Kidney capillary endothelial cell (primary cell): ENCODE data around the gene AK5.

Experiments used
- DNase-seq: peaks from one replicate; pipeline ENCODE4 v3.0.0-alpha.2; 2018; ENCODE audit warnings: low spot score

AK5 gene

DNA sequence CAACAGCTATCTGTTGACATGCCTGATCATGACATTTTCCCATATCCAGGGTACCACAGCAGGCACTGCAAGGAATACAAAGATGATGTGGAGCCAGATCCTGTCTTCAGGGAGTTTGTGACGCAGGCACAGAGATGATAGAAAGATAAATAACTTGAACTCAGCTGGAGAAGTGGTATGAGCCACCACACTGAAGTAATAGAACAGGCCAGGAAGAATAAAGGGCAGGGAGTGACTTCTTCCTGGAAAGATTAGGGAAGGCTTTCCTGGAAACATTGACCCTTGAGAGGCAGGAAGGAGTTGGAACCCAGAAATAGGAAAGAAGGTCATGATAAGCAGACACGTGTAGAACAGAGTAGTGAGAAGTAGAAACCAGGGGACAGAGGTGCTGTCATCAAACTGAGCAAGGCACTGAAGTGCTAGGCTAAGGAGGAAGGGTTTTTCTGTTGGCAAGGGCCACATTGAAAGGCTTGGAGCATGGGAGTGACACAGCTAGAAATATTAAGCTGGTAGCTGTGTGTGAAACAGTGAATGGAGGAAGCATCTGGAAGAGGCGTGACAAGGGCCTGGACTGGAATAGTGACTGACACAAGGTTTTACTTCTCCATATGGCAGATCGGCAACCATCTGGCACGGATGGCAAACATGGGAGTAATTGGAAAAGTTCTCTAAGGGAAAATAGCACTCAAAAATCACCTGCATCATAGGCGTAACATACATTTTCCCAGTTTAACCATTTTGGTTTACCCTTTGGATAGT lies 68.4 kb downstream of the AK5 start:
- no peak for DNase-seq

GRCh38 chr1:77354536-77354935 lies 72.7 kb downstream of the AK5 start:
- no peak for DNase-seq

DNA sequence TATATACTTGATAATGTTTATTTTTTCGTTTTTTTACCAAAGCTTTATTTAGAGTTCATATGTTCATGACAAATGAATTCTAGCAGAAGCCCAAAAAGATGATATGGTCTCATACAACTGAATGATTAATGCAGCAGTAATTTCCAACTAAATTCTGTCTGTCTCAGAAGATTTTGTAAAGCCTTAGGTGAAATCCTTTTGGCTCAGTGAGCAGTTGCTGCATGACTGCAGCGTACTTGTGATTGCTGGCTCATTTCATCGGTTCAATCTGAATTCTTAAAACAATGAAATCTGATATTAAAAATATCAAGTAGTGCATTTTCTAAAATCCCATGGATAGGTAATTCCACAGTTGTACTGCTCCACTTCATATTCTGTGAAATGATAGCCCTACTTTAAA lies 73.2 kb downstream of the AK5 start:
- no peak for DNase-seq

DNA sequence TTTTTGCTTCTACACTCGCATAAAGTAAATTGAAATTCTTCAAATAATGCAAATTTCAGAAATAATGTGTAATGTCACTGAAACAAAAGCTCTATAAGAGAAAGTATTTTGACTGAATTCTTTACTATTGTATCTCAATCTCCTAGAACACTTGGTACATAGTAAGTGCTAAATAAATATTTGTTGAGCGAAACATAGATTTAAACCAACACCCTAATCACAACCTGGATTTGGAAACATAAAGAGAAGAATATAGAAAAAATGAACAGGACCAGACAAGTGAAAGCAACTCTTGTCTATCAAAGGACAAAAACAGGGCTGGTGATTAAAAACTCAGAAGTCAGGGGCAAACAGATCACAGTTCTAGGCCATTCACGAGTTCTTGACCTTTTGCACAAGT lies 74.3 kb downstream of the AK5 start:
- no peak for DNase-seq

GRCh38 chr1:77360256-77360655 lies 78.4 kb downstream of the AK5 start:
- DNase-seq: no peak

GRCh38 chr1:77361621-77362020 lies 79.8 kb downstream of the AK5 start:
- no peak for DNase-seq

- no peak for DNase-seq
Observed at GRCh38 chr1:77370161-77370560, 88.3 kb downstream of the AK5 start.

DNA sequence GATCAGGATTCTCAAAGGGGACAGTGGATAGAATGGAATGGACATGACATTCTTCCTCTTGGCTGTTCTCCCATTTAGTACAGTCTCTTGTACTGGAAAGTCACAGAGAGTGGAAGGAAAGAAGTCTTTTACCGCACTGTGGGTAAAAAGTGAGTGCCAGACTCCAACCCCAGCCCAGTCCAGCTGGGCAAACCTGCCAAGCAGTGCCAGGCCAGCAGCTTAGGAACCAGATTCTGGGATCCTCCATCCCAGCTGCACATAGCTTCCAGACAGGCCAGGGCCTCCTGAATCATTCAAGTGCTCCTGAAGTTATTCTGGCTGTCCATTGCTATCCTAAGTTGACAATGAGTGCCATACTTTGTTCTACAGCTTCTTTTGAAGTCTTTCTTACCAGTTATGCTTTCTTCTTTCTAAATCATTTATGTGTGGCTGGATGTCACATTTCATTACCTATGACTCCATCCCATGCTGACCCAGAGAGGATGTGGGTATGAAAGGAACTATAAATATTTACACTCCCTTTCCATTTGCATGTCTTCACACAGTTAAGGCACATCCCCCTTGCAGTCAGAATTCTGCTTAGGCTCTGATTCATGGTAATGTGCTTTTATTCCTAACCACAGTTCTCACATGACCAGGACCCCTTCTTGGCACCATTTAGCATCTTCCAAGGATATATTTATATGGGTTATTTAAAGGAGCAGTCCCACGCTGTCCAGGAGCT lies 88.9 kb downstream of the AK5 start:
- no peak for DNase-seq

GRCh38 chr1:77371396-77371795 lies 89.6 kb downstream of the AK5 start:
- no peak for DNase-seq

GRCh38 chr1:77373702-77374101 lies 91.9 kb downstream of the AK5 start:
- no peak for DNase-seq

DNA sequence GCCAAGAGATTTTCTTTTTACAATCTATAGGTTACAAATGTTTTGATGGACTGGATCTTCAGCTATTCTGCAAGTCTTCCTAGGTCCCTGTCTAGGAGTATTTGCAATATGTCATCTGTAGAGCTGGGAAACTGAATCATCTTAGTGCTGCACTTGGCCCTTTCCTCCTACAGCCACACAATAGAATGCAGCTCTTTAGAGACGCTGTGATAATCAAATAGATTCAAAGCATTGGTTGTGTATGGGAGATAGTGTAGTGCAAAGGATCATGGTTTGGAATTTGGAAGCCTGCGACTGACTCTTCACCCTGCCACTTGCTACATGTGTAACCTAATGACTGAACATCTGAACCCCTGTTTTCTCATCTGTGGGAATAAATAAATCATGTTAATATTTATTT lies 93.7 kb downstream of the AK5 start:
- no peak for DNase-seq

DNA sequence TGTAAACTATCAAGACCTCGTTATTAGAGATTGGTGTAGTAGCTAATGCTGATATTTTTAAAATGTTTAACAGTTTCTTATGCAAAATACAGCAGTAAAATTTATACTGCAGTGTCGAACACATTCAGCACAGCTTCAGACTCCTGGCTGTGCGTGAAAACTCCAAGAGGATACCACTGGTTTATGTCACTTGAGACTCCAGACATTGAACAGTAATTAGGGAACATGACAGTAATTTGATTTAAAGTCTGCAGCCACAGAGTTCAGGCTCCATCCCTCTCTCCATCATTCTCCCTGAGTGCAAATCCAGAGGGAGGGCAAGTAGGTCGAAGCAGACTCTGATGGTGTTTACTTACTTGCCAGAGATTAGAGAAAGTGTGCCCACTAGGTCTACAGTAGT lies 94.2 kb downstream of the AK5 start:
- no peak for DNase-seq

DNA sequence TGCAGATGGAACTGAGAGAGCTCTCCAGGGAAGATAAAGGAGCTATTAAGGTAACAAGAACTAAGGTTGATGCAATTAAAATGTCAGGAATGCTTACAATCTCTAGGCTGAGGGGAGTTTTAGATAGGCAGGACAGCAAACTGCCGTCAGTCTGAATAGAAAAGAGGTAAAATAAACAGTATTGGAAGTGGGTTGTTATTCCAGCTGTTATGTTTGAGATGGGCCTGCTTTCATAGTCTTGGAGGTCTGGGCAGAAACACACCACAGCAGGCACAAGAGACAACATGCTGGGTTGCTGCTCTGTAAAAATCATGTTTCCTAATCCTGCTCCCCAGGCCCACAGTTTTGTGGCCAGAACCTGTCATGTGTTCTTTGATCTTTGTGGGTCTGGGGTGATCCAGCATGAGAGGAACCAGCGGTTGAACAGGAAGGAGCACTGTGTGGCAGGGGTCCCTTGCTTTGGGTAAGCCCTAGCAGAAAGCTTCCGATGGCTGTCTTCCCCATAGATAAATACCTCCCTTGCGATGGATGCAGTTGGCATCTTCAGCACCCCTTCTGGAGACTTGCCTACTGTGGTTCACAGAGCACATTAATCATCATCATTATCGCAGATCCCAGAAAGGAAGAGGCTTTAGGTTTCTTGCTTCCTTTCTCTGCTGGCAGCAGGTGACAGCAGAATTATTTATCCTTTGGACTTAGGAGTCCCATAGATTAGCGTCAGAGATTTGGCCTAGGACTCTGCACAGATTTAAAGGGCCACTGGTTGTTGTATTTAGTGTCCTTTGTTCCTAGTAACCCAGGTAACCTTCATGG lies 97.1 kb downstream of the AK5 start:
- no peak for DNase-seq

DNA sequence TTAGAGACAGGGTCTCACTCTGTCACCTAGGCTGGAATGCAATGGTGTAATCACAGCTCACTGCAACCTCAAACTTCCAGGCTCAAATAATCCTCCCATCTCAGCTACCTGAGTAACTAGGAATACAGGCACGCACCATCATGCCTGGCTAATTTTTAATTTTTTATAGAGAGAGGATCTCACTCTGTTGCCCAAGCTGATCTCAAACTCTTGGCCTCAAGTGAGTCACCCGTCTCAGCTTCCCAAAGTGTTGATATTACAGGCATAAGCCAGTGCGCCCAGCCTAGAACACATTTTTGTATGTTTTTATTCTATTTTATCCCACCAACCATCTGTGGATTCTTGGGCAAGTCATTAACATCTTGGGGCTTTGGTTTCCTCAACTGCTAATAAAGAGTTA lies 100.5 kb downstream of the AK5 start:
- no peak for DNase-seq

DNA sequence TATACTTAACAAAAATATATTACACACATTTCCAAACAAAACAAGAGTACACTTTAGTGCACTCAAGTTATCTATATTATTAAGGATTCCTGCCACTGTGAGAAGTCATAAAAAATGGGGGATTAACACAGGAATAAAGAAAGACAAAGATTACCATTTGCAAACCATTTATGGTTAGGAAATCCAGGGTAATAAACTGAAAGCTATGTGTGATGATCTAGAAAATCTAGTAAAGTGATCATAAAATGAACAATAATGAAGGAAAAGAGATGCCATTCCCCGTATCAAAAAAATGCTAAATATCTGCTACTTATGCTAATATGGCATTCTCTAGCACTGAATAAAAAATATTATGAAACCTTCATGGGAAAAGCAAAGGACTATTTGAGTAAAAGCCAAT lies 101.4 kb downstream of the AK5 start:
- no peak for DNase-seq

- DNase-seq: no peak
Observed at GRCh38 chr1:77385551-77385950, 103.7 kb downstream of the AK5 start.

DNA sequence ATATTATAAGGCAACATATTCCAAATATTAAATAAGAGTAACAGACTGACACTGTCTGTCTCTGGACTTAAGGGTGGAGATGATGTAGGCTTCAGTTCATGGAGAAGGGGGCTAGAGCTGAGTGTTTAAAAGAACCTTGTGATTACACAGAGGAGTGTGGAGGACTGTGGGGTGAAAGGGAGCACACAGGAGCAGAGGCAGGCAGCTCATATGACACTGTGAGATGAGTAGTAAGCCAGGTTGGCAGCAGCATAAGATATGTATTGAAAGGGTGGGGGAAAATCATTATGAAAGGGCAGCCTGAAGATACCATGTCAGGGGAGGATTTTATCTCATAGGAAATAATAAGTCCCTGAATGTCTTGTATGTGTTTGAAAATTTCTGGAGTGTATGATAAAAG lies 104.5 kb downstream of the AK5 start:
- DNase-seq: no peak

- DNase-seq: no peak
Observed at GRCh38 chr1:77387553-77387952, 105.7 kb downstream of the AK5 start.

GRCh38 chr1:77388661-77389060 lies 106.8 kb downstream of the AK5 start:
- no peak for DNase-seq

- DNase-seq: no peak
Observed at GRCh38 chr1:77392486-77392885, 110.7 kb downstream of the AK5 start.

DNA sequence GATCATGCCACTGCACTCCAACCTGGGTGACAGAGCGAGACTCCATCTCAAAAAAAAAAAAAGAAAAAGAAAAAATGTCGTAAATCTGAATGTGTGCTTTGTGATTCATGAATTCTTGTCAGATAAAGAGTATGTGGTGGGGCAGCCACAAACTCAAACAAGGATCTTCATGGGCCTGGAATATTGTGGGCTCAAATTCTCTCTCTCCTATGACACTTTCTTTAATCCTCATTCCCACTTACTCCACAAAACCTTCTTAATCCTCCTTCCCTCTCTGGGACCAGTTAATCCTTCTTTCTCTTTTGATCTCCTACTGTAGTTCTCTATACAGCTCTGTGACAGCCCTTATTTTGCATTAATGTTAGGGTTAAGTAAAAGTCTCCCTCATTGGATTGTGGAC lies 112.3 kb downstream of the AK5 start:
- no peak for DNase-seq

GRCh38 chr1:77395051-77395450 lies 113.2 kb downstream of the AK5 start:
- DNase-seq: no peak

GRCh38 chr1:77398152-77398551 lies 116.3 kb downstream of the AK5 start:
- DNase-seq: no peak
